Measurements from ENCODE around the gene POLN.

Gene POLN

GRCh38 chr4:2116687-2117400 is 125.1 kb downstream of the POLN start:
- DNase-seq (ENCODE audit: low read depth in 2 of 2), result no peak

GRCh38 chr4:2105559-2105958 is 136.4 kb downstream of the POLN start:
- no peak for DNase-seq (ENCODE audit: low read depth in 2 of 2)

GRCh38 chr4:2104556-2105345 is 137.2 kb downstream of the POLN start:
- DNase-seq (ENCODE audit: low read depth in 2 of 2), result no peak

- DNase-seq (ENCODE audit: low read depth in 2 of 2), result no peak
These were observed 137.9 kb downstream of the POLN start for GRCh38 chr4:2103843-2104547.

- no peak for DNase-seq (ENCODE audit: low read depth in 2 of 2)
These were observed 138.6 kb downstream of the POLN start for GRCh38 chr4:2103127-2103842.

- DNase-seq (ENCODE audit: low read depth in 2 of 2), result no peak
These were observed 139.7 kb downstream of the POLN start for GRCh38 chr4:2102045-2102883.

- DNase-seq (ENCODE audit: low read depth in 2 of 2), result no peak
These were observed 140.4 kb downstream of the POLN start for GRCh38 chr4:2101346-2102044.

- no peak for DNase-seq (ENCODE audit: low read depth in 2 of 2)
These were observed 145.8 kb downstream of the POLN start for GRCh38 chr4:2096073-2096609.

- no peak for DNase-seq (ENCODE audit: low read depth in 2 of 2)
These were observed 146.5 kb downstream of the POLN start for GRCh38 chr4:2095236-2096072.

- DNase-seq (ENCODE audit: low read depth in 2 of 2), result no peak
These were observed 147.4 kb downstream of the POLN start for GRCh38 chr4:2094545-2094944.

GRCh38 chr4:2093265-2093664 is 148.7 kb downstream of the POLN start:
- DNase-seq (ENCODE audit: low read depth in 2 of 2), result no peak

- no peak for DNase-seq (ENCODE audit: low read depth in 2 of 2)
These were observed 149.3 kb downstream of the POLN start for GRCh38 chr4:2092669-2093053.

GRCh38 chr4:2091990-2092668 is 149.8 kb downstream of the POLN start:
- DNase-seq (ENCODE audit: low read depth in 2 of 2), result no peak

- no peak for DNase-seq (ENCODE audit: low read depth in 2 of 2)
These were observed 151.3 kb downstream of the POLN start for GRCh38 chr4:2090642-2091041.

- no peak for DNase-seq (ENCODE audit: low read depth in 2 of 2)
These were observed 152.7 kb downstream of the POLN start for GRCh38 chr4:2089222-2089621.

- DNase-seq (ENCODE audit: low read depth in 2 of 2), result no peak
These were observed 154.8 kb downstream of the POLN start for GRCh38 chr4:2087170-2087569.

GRCh38 chr4:2085496-2085901 is 156.4 kb downstream of the POLN start:
- DNase-seq (ENCODE audit: low read depth in 2 of 2), result no peak

GRCh38 chr4:2084316-2084715 is 157.6 kb downstream of the POLN start:
- no peak for DNase-seq (ENCODE audit: low read depth in 2 of 2)

GRCh38 chr4:2083826-2084160 is 158.1 kb downstream of the POLN start:
- no peak for DNase-seq (ENCODE audit: low read depth in 2 of 2)
